Right renal pelvis (tissue), 4 donors: ENCODE measurements around the gene ELMO2. TPM values are rescaled to one million over a fixed set of nuclear protein-coding genes. Genes with fewer than 3 reads are reported as not detected.

Experiments used
- DNase-seq, 4 donors: peaks; one replicate each; pipeline ENCODE4 v3.0.0-alpha.2; 2013; ENCODE audit warnings: low read depth in 4 of 4, low spot score in 3 of 4, missing footprints in 1 of 4
- polyA plus RNA-seq, 4 donors: library from polyadenylated mRNA; unstranded; fragments of 120-200 nt; gene quantifications; one replicate each; pipeline ENCODE4 v1.2.1, GENCODE V29; 2013; ENCODE audit not compliant: insufficient read length in 4 of 4

ELMO2 gene
- polyA plus RNA-seq, 4 donors, result 59.4 to 75.5 (median 60.8) TPM

- no peak for DNase-seq
These were observed 52.2 kb downstream of the ELMO2 start for GRCh38 chr20:46354207-46354555.

- no peak for DNase-seq
These were observed 52.8 kb downstream of the ELMO2 start for GRCh38 chr20:46353500-46354206.

DNA sequence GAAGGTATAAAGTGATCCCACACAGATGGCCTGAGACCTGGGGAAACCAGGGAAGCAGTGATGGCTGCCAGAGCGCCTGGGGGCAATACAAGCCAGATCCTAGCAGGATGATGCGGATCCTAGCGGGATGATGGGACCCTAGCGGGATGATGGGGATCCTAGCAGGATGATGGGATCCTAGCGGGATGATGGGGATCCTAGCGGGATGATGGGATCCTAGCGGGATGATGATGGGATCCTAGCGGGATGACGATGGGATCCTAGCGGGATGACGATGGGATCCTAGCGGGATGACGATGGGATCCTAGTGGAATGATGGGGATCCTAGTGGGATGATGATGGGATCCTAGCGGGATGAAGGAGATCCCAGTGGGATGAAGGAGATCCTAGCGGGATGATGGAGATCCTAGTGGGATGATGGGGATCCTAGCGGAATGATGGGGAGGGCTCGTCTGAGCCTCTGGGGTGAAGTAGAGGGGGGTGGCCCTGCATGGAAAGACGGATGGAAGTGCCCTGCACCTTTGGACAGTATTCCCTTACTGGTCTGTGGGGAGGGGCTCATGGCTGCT is 54.0 kb downstream of the ELMO2 start:
- no peak for DNase-seq

- no peak for DNase-seq
These were observed 54.9 kb downstream of the ELMO2 start for GRCh38 chr20:46351357-46352058.

DNA sequence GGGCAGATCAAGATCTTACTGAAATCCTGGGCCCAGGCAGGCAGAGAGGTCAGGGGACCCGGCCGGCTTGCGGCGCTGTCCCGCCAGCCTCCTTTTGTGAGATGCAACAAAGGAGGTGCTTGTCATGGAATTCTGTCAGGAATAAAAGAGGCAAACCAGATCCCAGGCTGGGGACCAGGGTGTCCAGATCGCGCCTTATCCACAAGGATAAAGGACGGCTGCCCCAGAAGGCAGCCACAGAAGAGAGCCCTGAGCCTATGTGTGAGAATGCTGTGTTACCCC is 55.5 kb downstream of the ELMO2 start:
- DNase-seq, result no peak

GRCh38 chr20:46350201-46350985 is 56.0 kb downstream of the ELMO2 start:
- DNase-seq, result no peak

- DNase-seq, result no peak
These were observed 56.7 kb downstream of the ELMO2 start for GRCh38 chr20:46349742-46350056.

- no peak for DNase-seq
These were observed 57.2 kb downstream of the ELMO2 start for GRCh38 chr20:46349035-46349741.

DNA sequence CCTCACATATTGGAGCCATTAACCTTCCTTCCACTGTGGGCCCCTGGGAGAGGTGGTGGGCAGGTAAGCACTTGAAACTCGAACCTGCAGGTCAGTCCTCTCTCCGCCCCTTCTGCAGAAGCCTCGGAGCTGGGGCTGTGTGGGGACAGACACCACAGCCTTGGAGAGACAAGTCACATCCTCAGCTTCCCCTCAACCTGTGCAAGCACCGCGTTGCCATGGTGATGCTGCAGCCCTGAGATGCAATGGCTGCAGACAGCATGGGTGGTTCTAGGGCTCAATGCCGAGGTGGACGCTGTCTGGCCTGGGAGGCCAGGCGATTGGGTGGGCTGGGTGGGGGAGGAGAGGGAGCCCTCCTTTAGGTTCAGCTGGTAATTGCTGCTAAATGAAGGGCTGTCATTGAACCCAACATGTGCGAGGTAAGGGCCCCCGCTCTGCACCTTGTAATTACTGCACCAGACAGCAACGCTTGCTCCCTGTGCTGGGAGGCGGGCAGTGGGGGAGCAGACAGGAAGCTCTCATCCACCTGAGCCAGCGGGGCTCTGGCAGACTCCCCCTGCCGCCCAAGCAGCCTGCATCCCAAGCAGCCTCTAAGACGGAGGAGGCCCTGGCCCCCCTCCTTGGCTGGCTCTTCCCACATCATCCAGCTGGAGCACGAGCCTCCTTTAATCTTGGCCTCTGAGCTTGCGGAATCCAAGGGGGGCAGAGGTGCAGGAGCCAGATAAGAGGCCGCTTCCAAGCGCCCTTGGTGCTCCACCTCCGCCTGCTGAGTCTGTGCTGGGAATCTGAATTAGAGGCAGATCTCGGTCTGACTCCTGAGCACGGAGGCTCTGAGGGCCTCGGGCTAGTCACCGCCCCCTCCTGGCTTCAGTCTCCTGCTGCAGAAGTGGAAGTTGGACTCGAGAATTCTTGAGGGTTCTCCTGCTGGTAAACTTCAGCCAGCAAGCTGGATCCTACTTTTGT is 58.3 kb downstream of the ELMO2 start:
- DNase-seq, result no peak

GRCh38 chr20:46346770-46347169 is 59.6 kb downstream of the ELMO2 start:
- DNase-seq, result no peak

GRCh38 chr20:46344488-46345162 is 61.8 kb downstream of the ELMO2 start:
- no peak for DNase-seq

GRCh38 chr20:46343975-46344357 is 62.4 kb downstream of the ELMO2 start:
- no peak for DNase-seq

DNA sequence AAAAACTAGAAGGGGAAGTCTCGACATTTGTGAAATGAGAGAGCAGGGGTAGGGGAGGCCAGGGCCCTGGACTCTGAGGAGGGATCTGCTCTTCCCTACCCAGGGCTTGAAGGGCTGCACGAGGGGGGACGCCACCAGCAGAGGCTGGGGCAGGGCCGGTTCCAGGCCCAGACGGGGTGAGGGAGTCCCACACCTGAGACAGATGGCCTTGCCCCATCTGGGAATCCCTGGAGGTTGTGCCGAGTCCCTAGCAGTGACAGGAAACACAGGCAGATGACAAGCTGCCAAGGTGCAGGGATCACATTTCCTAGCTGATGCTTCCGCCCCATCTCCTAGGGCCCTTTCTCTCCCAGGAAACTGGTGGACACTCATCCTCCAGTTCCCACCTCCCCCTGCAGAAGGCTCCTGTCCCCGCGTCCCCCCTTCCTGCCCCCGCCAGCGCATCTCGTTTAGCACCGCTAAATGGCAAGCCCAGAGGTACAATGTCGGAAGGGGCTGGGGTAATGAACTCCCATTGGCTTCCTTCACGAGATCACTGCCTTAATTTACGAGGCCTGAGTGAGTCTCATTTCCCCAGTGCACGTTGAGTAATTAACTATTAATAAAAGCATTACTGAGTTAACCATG is 63.0 kb downstream of the ELMO2 start:
- no peak for DNase-seq

DNA sequence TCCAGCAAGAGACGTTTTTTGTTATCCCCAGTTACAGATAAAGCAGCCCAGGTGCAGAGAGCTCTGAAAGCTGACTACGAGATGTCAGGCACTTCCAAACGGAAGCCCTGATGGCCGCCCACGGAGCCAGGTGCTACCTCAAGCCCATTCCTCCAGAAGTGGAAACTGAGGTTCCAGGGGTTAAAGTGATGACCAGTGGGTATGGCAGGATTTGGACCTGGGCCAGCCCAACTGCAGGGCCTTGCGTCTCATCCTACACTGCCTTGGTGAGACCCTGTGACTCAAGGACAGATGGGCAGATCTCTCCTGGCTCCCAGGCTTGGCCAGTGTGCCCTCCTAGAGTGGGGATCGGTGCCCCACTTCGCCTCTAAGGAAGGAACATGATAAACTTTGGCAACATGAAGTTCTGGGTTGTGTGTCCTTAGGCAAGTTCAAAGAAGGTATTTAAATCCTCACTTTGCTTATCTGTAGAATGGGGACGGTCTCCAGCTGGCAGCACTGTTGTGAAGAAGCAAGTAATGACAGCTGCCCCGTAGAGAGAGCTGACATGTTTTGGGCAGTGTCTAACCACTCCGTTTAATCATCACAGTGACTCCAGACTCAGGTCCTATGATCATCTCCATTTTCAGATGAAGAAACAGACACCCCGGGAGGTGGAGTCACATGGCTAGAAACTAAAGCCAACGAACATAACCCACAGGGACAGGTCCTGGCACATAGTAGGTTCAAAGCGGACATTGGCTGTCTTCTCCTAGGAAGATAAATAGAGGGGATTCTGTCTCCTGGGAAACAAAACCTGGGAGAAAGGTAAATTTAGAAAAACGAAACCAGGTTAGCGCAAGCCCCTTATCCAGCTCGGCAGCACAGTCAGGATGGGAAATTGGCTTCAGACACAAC is 63.7 kb downstream of the ELMO2 start:
- no peak for DNase-seq

GRCh38 chr20:46342010-46342378 is 64.4 kb downstream of the ELMO2 start:
- DNase-seq, result no peak

GRCh38 chr20:46341074-46342009 is 65.1 kb downstream of the ELMO2 start:
- DNase-seq, result no peak

GRCh38 chr20:46339037-46339436 is 67.4 kb downstream of the ELMO2 start:
- no peak for DNase-seq
